ENCODE measurements around the gene POT1. TPM values are rescaled to one million over a fixed set of nuclear protein-coding genes. Genes with fewer than 3 reads are reported as not detected.

POT1 gene
- total RNA-seq, 1 experiment from 2014 or later, result 20.2 TPM

GRCh38 chr7:124836173-124836572, 93.5 kb downstream of the POT1 start:
- peak overlapping the region; percentile 75 for H3K27ac Mint-ChIP-seq

More at GRCh38 chr7:124836173-124836572, 93.5 kb downstream of the POT1 start:
- Mint-ChIP-seq H3K36me3 (peaks cover 15% of the 10 kb centered on the region), H3K9me3 (peaks cover 7% of the 10 kb centered on the region), H3K27me3 (ENCODE audit: low read depth) (no peaks in the 10 kb centered on the region), H3K4me1 (peaks cover 27% of the 10 kb centered on the region), H3K4me3 (no peak overlapping the region)
- DNase-seq (ENCODE audit: low spot score) (no peak), ATAC-seq (no peak)
- ChIA-PET CTCF (no interaction called here), POLR2A (no interaction called here)
- TF ChIP-seq ZNF512 (CRISPR knock-in tag; IDR thresholded peaks at IDR 0.05; ENCODE audit: borderline replicate concordance), result no peak
- TF ChIP-seq ZNF423 (CRISPR knock-in tag; IDR thresholded peaks at IDR 0.05), result no peak
- TF ChIP-seq ZMAT4 (CRISPR knock-in tag; IDR thresholded peaks at IDR 0.05), result no peak
- TF ChIP-seq ZNF425 (CRISPR knock-in tag; conservative IDR thresholded peaks at IDR 0.05), result no peak
- TF ChIP-seq ZBTB43 (CRISPR knock-in tag; IDR thresholded peaks at IDR 0.05), result no peak
- no peak for TF ChIP-seq EMX1 (CRISPR knock-in tag; IDR thresholded peaks at IDR 0.05)
- TF ChIP-seq RELA (CRISPR knock-in tag; IDR thresholded peaks at IDR 0.05; ENCODE audit: borderline replicate concordance), result no peak
- TF ChIP-seq TP53 (CRISPR knock-in tag; IDR thresholded peaks at IDR 0.05), result no peak
- no peak for TF ChIP-seq E2F5 (CRISPR knock-in tag; IDR thresholded peaks at IDR 0.05)
- no peak for TF ChIP-seq GABPB1 (CRISPR knock-in tag; IDR thresholded peaks at IDR 0.05)
- TF ChIP-seq ZBTB21 (CRISPR knock-in tag; IDR thresholded peaks at IDR 0.05; ENCODE audit: borderline replicate concordance), result no peak
- TF ChIP-seq ZNF416 (CRISPR knock-in tag; IDR thresholded peaks at IDR 0.05), result no peak
- TF ChIP-seq PREB (CRISPR knock-in tag; IDR thresholded peaks at IDR 0.05; ENCODE audit: borderline replicate concordance), result no peak
- TF ChIP-seq RORB (CRISPR knock-in tag; IDR thresholded peaks at IDR 0.05), result no peak
- no peak for TF ChIP-seq SMAD3 (CRISPR knock-in tag; IDR thresholded peaks at IDR 0.05; ENCODE audit: borderline replicate concordance)
- no peak for TF ChIP-seq AR (CRISPR knock-in tag; IDR thresholded peaks at IDR 0.05)
- TF ChIP-seq GTF2I (CRISPR knock-in tag; conservative IDR thresholded peaks at IDR 0.05), result no peak
- no peak for TF ChIP-seq MAX (CRISPR knock-in tag; IDR thresholded peaks at IDR 0.05)
- no peak for TF ChIP-seq ZNF396 (CRISPR knock-in tag; IDR thresholded peaks at IDR 0.05; ENCODE audit: borderline replicate concordance)

All from WTC11 (cell line).